ENCODE data around the gene RANBP1. TPM values are rescaled to one million over a fixed set of nuclear protein-coding genes. Genes with fewer than 3 reads are reported as not detected.
A peak's percentile ranks its signal among the peaks of the same experiment; 100 is the strongest.

RANBP1 gene
- total and polyA plus RNA-seq, 5 donors from 2014 or later, result 67.2 to 93.9 (median 87.9) TPM

DNA sequence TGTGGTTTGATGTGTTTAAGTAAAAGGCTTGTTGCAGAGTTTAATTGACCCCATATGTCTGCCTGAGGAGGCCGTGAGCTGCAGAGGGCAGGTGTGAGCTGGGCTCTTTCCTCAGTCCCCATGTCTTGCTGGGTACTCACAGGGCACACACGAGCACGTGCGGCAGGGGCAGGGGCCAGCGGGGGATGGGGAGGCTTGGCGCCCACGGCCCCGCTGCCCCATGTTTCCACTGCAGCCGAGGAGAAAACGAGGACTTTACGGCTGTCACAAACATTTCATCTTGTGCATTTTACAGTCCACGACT, 59.6 kb downstream of the RANBP1 start:
- Histone ChIP-seq H3K27ac (ENCODE audit: insufficient read depth, low read length, poor library complexity, severe bottlenecking) (no peak overlapping the region), H3K9me3 (ENCODE audit: control insufficient read depth in 2 of 2, low read length in 2 of 2) (no peaks in the 10 kb centered on the region), H3K4me3 (ENCODE audit: low read depth, low read length) (no peak overlapping the region), H3K4me1 (ENCODE audit: control insufficient read depth, insufficient read depth, low read length, poor library complexity, severe bottlenecking) (no peaks in the 10 kb centered on the region), H3K27me3 (ENCODE audit: control insufficient read depth, insufficient read depth, low read length) (no peaks in the 10 kb centered on the region), H3K36me3 (ENCODE audit: control insufficient read depth, insufficient read depth, low read length) (no peaks in the 10 kb centered on the region)
- H3K4me3 Mint-ChIP-seq, result no peak overlapping the region
- DNase-seq (peak in 1 of 3 donors; percentile 7), ATAC-seq (ENCODE audit: low read depth in 2 of 2) (no peak)
- H3K27ac Mint-ChIP-seq, result no peak overlapping the region
- H3K9me3 Mint-ChIP-seq, result no peaks in the 10 kb centered on the region
- no peaks in the 10 kb centered on the region for H3K4me1 Mint-ChIP-seq
- H3K27me3 Mint-ChIP-seq, result peaks cover 4% of the 10 kb centered on the region
- no peaks in the 10 kb centered on the region for H3K36me3 Mint-ChIP-seq

DNA sequence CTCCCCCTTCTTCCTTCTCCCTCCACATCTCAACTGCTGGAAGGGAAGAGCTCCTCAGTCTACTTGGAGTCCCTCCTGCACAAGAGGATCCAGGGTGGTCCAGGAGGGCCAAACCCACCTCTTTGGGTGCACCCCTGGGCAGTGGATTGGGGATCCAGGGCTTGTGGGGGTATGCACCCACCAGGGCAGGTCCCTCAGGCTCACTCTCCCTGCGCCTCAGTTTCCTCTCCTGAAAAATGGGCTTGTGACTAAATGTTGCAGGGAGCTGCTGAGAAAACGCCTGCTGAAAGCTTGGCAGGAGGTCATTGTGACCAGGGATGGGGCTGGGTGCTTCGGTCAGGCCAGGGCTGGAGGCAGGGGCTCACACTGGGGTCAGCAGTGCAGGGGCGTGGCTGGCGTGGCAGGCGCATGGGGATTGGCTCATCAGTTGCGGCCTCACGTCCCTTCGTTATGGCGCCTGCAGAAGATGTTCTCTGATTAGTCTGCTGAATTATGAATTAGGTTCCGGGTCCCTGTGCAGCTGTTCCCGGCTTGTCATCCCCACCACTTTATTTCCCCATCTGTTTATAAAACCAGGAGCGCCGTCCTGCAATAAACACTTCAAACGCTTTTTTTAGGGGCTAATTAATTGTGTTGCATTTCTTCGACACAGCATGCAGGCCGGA, 60.6 kb downstream of the RANBP1 start:
- Histone ChIP-seq H3K27me3 (ENCODE audit: control insufficient read depth, insufficient read depth, low read length) (no peaks in the 10 kb centered on the region), H3K9me3 (ENCODE audit: control insufficient read depth in 2 of 2, low read length in 2 of 2) (no peaks in the 10 kb centered on the region), H3K36me3 (ENCODE audit: control insufficient read depth, insufficient read depth, low read length) (no peaks in the 10 kb centered on the region), H3K4me1 (ENCODE audit: control insufficient read depth, insufficient read depth, low read length, poor library complexity, severe bottlenecking) (no peaks in the 10 kb centered on the region), H3K27ac (ENCODE audit: insufficient read depth, low read length, poor library complexity, severe bottlenecking) (no peak overlapping the region), H3K4me3 (ENCODE audit: low read depth, low read length) (no peak overlapping the region)
- H3K27me3 Mint-ChIP-seq, result peaks cover 4% of the 10 kb centered on the region
- no peaks in the 10 kb centered on the region for H3K36me3 Mint-ChIP-seq
- H3K4me3 Mint-ChIP-seq, result no peak overlapping the region
- ATAC-seq (ENCODE audit: low read depth in 2 of 2), result no peak
- no peak for DNase-seq
- no peaks in the 10 kb centered on the region for H3K9me3 Mint-ChIP-seq
- H3K4me1 Mint-ChIP-seq, result no peaks in the 10 kb centered on the region
- peak overlapping the region in 1 of 3 donors; percentile 60 for H3K27ac Mint-ChIP-seq

Other genes with a start within 250 kb of the RANBP1 start
- gene COMT, start 174.3 kb upstream of the RANBP1 start, total RNA-seq, result 27.3 TPM
- gene COMT, start 174.3 kb upstream of the RANBP1 start, polyA plus RNA-seq, result 100 to 1,000 TPM in 1 of 4 donors, 10 to 100 TPM in 3; 89.2 to 106 (median 94.5) TPM
- gene TXNRD2, start 174.3 kb upstream of the RANBP1 start, total RNA-seq, result 25.7 TPM
- 10 to 100 TPM; 11.3 to 12.4 (median 11.7) TPM for gene TXNRD2, start 174.3 kb upstream of the RANBP1 start, polyA plus RNA-seq
- 2.7 TPM for gene ARVCF, start 99.3 kb upstream of the RANBP1 start, total RNA-seq
- under 1 TPM in 3 of 4 donors, not detected in 1; 0.39 to 0.52 (median 0.41) TPM for gene ARVCF, start 99.3 kb upstream of the RANBP1 start, polyA plus RNA-seq
- 43.0 TPM for gene TANGO2, start 95.0 kb upstream of the RANBP1 start, total RNA-seq
- 10 to 100 TPM; 39.5 to 48.4 (median 45.0) TPM for gene TANGO2, start 95.0 kb upstream of the RANBP1 start, polyA plus RNA-seq
- 41.1 TPM for gene DGCR8, start 35.9 kb upstream of the RANBP1 start, total RNA-seq
- 1 to 10 TPM; 2.7 to 6.6 (median 4.5) TPM for gene DGCR8, start 35.9 kb upstream of the RANBP1 start, polyA plus RNA-seq
- 75.2 TPM for gene TRMT2A, start 1.1 kb downstream of the RANBP1 start, total RNA-seq
- 10 to 100 TPM; 24.5 to 30.2 (median 28.1) TPM for gene TRMT2A, start 1.1 kb downstream of the RANBP1 start, polyA plus RNA-seq
- 76.7 TPM for gene ZDHHC8, start 15.7 kb downstream of the RANBP1 start, total RNA-seq
- gene ZDHHC8, start 15.7 kb downstream of the RANBP1 start, polyA plus RNA-seq, result 1 to 10 TPM; 1.2 to 4.3 (median 1.6) TPM
- 0.44 TPM for gene CCDC188, start 35.0 kb downstream of the RANBP1 start, total RNA-seq
- not detected for gene CCDC188, start 35.0 kb downstream of the RANBP1 start, polyA plus RNA-seq
- 1.3 TPM for gene RTN4R, start 152.2 kb downstream of the RANBP1 start, total RNA-seq
- gene RTN4R, start 152.2 kb downstream of the RANBP1 start, polyA plus RNA-seq, result 1 to 10 TPM; 1.2 to 3.3 (median 1.9) TPM
- gene DGCR6L, start 204.0 kb downstream of the RANBP1 start, total RNA-seq, result 28.7 TPM
- 100 to 1,000 TPM; 106 to 123 (median 114) TPM for gene DGCR6L, start 204.0 kb downstream of the RANBP1 start, polyA plus RNA-seq

Data from CD4-positive, CD25-positive, alpha-beta regulatory T cell (primary cell).